ENCODE measurements around the gene SMYD1. TPM values are rescaled to one million over a fixed set of nuclear protein-coding genes. Genes with fewer than 3 reads are reported as not detected.

SMYD1 gene
- total and polyA plus RNA-seq, 7 experiments from 2014 or later, result 0.15 to 0.21 TPM; not detected in 5

GRCh38 chr2:88080545-88080944 lies 12.9 kb downstream of the SMYD1 start:
- ATAC-seq (no peak), DNase-seq (no peak)
- intact Hi-C loops (cut with micrococcal nuclease), result no loop called here
- Histone ChIP-seq H3K9me3 (ENCODE audit: control insufficient read depth in 2 of 3, low read length in 3 of 3) (no peaks in the 10 kb centered on the region), H3K4me1 (ENCODE audit: control insufficient read depth in 2 of 2, insufficient read depth in 2 of 2, low read length in 2 of 2) (no peaks in the 10 kb centered on the region), H3K27me3 (ENCODE audit: control insufficient read depth in 2 of 2, insufficient read depth in 2 of 2, low read length in 2 of 2) (no peaks in the 10 kb centered on the region), H3K27ac (ENCODE audit: low read depth, low read length) (no peak overlapping the region), H3K36me3 (ENCODE audit: control insufficient read depth in 2 of 3, insufficient read depth in 3 of 3, low read length in 3 of 3) (no peaks in the 10 kb centered on the region), H3K4me3 (ENCODE audit: low read length) (no peak overlapping the region)
- Mint-ChIP-seq H3K27ac (no peak overlapping the region), H3K36me3 (no peaks in the 10 kb centered on the region), H3K9me3 (no peaks in the 10 kb centered on the region), H3K4me1 (no peaks in the 10 kb centered on the region), H3K4me3 (no peak overlapping the region), H3K27me3 (peaks cover 0 to 2% (median 0%) of the 10 kb centered on the region in 5 donors)
- POLR2A ChIA-PET, result no interaction called here
- CTCF ChIA-PET, result interaction anchor here (0.8 to 1.4 kb wide), 2 partner anchors 16 to 20 kb away, joined by 3 to 5 read pairs; no protein-coding TSS in a partner anchor

GRCh38 chr2:88081924-88082608 lies 14.4 kb downstream of the SMYD1 start:
- Histone ChIP-seq H3K4me1 (ENCODE audit: control insufficient read depth in 2 of 2, insufficient read depth in 2 of 2, low read length in 2 of 2) (no peaks in the 10 kb centered on the region), H3K27me3 (ENCODE audit: control insufficient read depth in 2 of 2, insufficient read depth in 2 of 2, low read length in 2 of 2) (no peaks in the 10 kb centered on the region), H3K9me3 (ENCODE audit: control insufficient read depth in 2 of 3, low read length in 3 of 3) (no peaks in the 10 kb centered on the region), H3K27ac (ENCODE audit: low read depth, low read length) (no peak overlapping the region), H3K36me3 (ENCODE audit: control insufficient read depth in 2 of 3, insufficient read depth in 3 of 3, low read length in 3 of 3) (no peaks in the 10 kb centered on the region), H3K4me3 (ENCODE audit: low read length) (no peak overlapping the region)
- ChIA-PET POLR2A (no interaction called here), CTCF (interaction anchor here (0.5 to 1.6 kb wide), 3 partner anchors 21 to 270 kb away, joined by 3 to 5 read pairs (median 5); no protein-coding TSS in a partner anchor)
- Mint-ChIP-seq H3K4me3 (no peak overlapping the region), H3K27ac (no peak overlapping the region), H3K9me3 (no peaks in the 10 kb centered on the region), H3K27me3 (no peaks in the 10 kb centered on the region), H3K36me3 (no peaks in the 10 kb centered on the region), H3K4me1 (no peaks in the 10 kb centered on the region)
- no peak for ATAC-seq
- DNase-seq, result no peak
- intact Hi-C loops (cut with micrococcal nuclease), result no loop called here

GRCh38 chr2:88082781-88083180 lies 15.2 kb downstream of the SMYD1 start:
- no peaks in the 10 kb centered on the region for H3K36me3 ChIP-seq (ENCODE audit: control insufficient read depth in 2 of 3, insufficient read depth in 3 of 3, low read length in 3 of 3)
- Mint-ChIP-seq H3K9me3 (no peaks in the 10 kb centered on the region), H3K4me1 (no peaks in the 10 kb centered on the region), H3K4me3 (no peak overlapping the region), H3K27ac (no peak overlapping the region), H3K27me3 (no peaks in the 10 kb centered on the region), H3K36me3 (no peaks in the 10 kb centered on the region)
- H3K4me1 ChIP-seq (ENCODE audit: control insufficient read depth in 2 of 2, insufficient read depth in 2 of 2, low read length in 2 of 2), result no peaks in the 10 kb centered on the region
- POLR2A ChIA-PET, result no interaction called here
- no peak for DNase-seq
- H3K4me3 ChIP-seq (ENCODE audit: low read length), result no peak overlapping the region
- ATAC-seq, result no peak
- no peaks in the 10 kb centered on the region for H3K27me3 ChIP-seq (ENCODE audit: control insufficient read depth in 2 of 2, insufficient read depth in 2 of 2, low read length in 2 of 2)
- intact Hi-C loops (cut with micrococcal nuclease), result no loop called here
- CTCF ChIA-PET, result interaction anchor here (0.5 to 1.6 kb wide), 2 partner anchors 23 to 269 kb away, joined by 3 to 5 read pairs; no protein-coding TSS in a partner anchor
- H3K9me3 ChIP-seq (ENCODE audit: control insufficient read depth in 2 of 3, low read length in 3 of 3), result no peaks in the 10 kb centered on the region
- no peak overlapping the region for H3K27ac ChIP-seq (ENCODE audit: low read depth, low read length)

DNA sequence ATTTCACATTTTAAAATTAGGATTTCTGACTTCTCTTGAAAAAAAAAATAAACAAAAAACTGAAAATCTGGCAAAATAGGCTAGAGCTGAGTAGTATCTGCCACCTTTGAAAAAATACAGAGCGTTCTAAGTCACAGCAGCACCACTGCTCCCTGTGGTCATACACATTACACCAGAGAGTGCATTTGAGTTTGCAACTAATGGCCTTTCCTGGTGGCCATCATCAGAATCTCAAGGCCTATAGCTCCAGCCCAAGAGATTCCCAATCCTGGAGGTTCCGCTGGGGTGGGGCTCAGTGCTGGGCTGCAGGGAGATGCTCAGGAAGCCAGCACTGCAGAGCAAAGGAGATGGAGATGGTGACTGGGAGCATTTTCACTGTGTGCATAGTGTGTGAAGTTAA lies 17.5 kb downstream of the SMYD1 start:
- no peaks in the 10 kb centered on the region for H3K36me3 Mint-ChIP-seq
- ATAC-seq, result no peak
- ChIA-PET CTCF (interaction anchor here (0.6 kb wide), 1 partner anchor 147 kb away, joined by 6 read pairs; no protein-coding TSS in a partner anchor), POLR2A (interaction anchor here (0.6 kb wide), 1 partner anchor 12 kb away, joined by 4 read pairs; no protein-coding TSS in a partner anchor)
- H3K27ac Mint-ChIP-seq, result no peak overlapping the region
- Histone ChIP-seq H3K36me3 (ENCODE audit: control insufficient read depth in 2 of 3, insufficient read depth in 3 of 3, low read length in 3 of 3) (no peaks in the 10 kb centered on the region), H3K4me1 (ENCODE audit: control insufficient read depth in 2 of 2, insufficient read depth in 2 of 2, low read length in 2 of 2) (peaks cover 0 to 6% of the 10 kb centered on the region in 2 donors), H3K4me3 (ENCODE audit: low read length) (no peak overlapping the region), H3K27ac (ENCODE audit: low read depth, low read length) (no peak overlapping the region), H3K9me3 (ENCODE audit: control insufficient read depth in 2 of 3, low read length in 3 of 3) (no peaks in the 10 kb centered on the region), H3K27me3 (ENCODE audit: control insufficient read depth in 2 of 2, insufficient read depth in 2 of 2, low read length in 2 of 2) (no peaks in the 10 kb centered on the region)
- intact Hi-C loops (cut with micrococcal nuclease), result no loop called here
- peaks cover 0 to 2% (median 0%) of the 10 kb centered on the region in 11 donors for H3K9me3 Mint-ChIP-seq
- H3K4me1 Mint-ChIP-seq, result peaks cover 0 to 16% (median 12%) of the 10 kb centered on the region in 7 donors
- no peak for DNase-seq
- H3K4me3 Mint-ChIP-seq, result no peak overlapping the region
- H3K27me3 Mint-ChIP-seq, result no peaks in the 10 kb centered on the region

- intact Hi-C loops (cut with micrococcal nuclease), result no loop called here
- ATAC-seq (no peak), DNase-seq (no peak)
- Mint-ChIP-seq H3K4me1 (peaks cover 3 to 21% (median 17%) of the 10 kb centered on the region in 7 donors), H3K4me3 (no peak overlapping the region), H3K9me3 (peaks cover 0 to 2% (median 0%) of the 10 kb centered on the region in 11 donors), H3K27me3 (no peaks in the 10 kb centered on the region), H3K36me3 (no peaks in the 10 kb centered on the region), H3K27ac (peak overlapping the region in 1 of 9 donors; percentile 34)
- Histone ChIP-seq H3K27me3 (ENCODE audit: control insufficient read depth in 2 of 2, insufficient read depth in 2 of 2, low read length in 2 of 2) (no peaks in the 10 kb centered on the region), H3K9me3 (ENCODE audit: control insufficient read depth in 2 of 3, low read length in 3 of 3) (no peaks in the 10 kb centered on the region), H3K4me1 (ENCODE audit: control insufficient read depth in 2 of 2, insufficient read depth in 2 of 2, low read length in 2 of 2) (peaks cover 0 to 11% of the 10 kb centered on the region in 2 donors), H3K36me3 (ENCODE audit: control insufficient read depth in 2 of 3, insufficient read depth in 3 of 3, low read length in 3 of 3) (no peaks in the 10 kb centered on the region), H3K4me3 (ENCODE audit: low read length) (no peak overlapping the region), H3K27ac (ENCODE audit: low read depth, low read length) (no peak overlapping the region)
- POLR2A ChIA-PET, result interaction anchor here (0.6 kb wide), 1 partner anchor 12 kb away, joined by 4 read pairs; no protein-coding TSS in a partner anchor
- CTCF ChIA-PET, result interaction anchor here (0.6 kb wide), 1 partner anchor 147 kb away, joined by 6 read pairs; no protein-coding TSS in a partner anchor
These were observed 18.0 kb downstream of the SMYD1 start for GRCh38 chr2:88085602-88086001.

- no peaks in the 10 kb centered on the region for H3K27me3 Mint-ChIP-seq
- no peak overlapping the region for H3K4me3 Mint-ChIP-seq
These were observed 18.8 kb downstream of the SMYD1 start for GRCh38 chr2:88086401-88086800.

More at GRCh38 chr2:88086401-88086800, 18.8 kb downstream of the SMYD1 start:
- Histone ChIP-seq H3K36me3 (ENCODE audit: control insufficient read depth in 2 of 3, insufficient read depth in 3 of 3, low read length in 3 of 3) (no peaks in the 10 kb centered on the region), H3K4me3 (ENCODE audit: low read length) (no peak overlapping the region), H3K27ac (ENCODE audit: low read depth, low read length) (no peak overlapping the region), H3K4me1 (ENCODE audit: control insufficient read depth in 2 of 2, insufficient read depth in 2 of 2, low read length in 2 of 2) (peaks cover 0 to 19% of the 10 kb centered on the region in 2 donors), H3K27me3 (ENCODE audit: control insufficient read depth in 2 of 2, insufficient read depth in 2 of 2, low read length in 2 of 2) (no peaks in the 10 kb centered on the region), H3K9me3 (ENCODE audit: control insufficient read depth in 2 of 3, low read length in 3 of 3) (no peaks in the 10 kb centered on the region)
- peaks cover 0 to 3% (median 0%) of the 10 kb centered on the region in 11 donors for H3K9me3 Mint-ChIP-seq
- H3K36me3 Mint-ChIP-seq, result peaks cover 0 to 5% (median 0%) of the 10 kb centered on the region in 5 donors
- H3K27ac Mint-ChIP-seq, result peak overlapping the region in 2 of 9 donors; percentile 37 to 38
- POLR2A ChIA-PET, result no interaction called here
- intact Hi-C loops (cut with micrococcal nuclease), result no loop called here
- peaks cover 10 to 29% (median 25%) of the 10 kb centered on the region in 7 donors for H3K4me1 Mint-ChIP-seq
- ATAC-seq (no peak), DNase-seq (no peak)
- CTCF ChIA-PET, result no interaction called here

Data from naive thymus-derived CD4-positive, alpha-beta T cell (primary cell).